NCI-H226 (cell line): ENCODE data around the gene HIBADH.

ENCODE experiments used
- DNase-seq: peaks from one replicate; pipeline ENCODE4 v3.0.0-alpha.2; 2015

HIBADH gene

DNA sequence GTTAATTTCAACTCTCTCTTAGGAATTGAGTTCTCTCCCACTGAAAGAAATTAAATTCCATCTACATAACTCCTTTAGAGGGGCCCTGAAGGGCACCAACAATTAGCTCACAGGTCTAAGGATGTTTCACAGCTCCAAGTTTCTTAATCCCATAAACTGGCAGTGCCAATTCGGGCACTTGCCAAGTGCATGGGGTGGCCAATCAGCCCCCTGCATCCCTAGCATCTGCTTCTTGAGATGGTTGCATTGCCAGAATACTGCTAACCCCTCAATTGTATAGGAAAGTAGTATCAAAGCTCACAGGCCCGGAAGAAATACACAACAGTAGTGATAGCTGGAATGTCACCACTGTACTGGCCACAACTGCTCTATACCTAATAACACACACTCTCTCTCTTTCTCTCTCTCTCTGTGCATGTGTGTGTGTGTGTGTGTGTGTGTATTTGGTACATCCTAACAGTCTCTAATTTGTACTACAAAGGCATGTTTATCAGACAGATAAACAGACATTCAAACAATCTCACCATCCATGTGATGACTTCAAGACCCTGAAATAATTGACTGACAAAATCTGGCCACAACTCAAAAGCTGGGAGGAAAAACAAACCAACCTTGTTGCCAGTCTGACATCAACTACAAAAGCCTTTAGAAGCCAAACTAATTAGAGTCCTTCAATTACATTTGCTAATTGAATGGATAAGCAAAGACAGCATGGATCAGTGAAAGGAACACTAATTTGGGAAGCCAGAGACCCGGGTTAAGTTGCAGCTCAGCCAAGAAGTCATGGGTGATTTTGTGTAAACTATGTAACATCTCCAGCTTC lies 27.8 kb downstream of the HIBADH start:
- no peak for DNase-seq

GRCh38 chr7:27633062-27633461 lies 29.6 kb downstream of the HIBADH start:
- DNase-seq = no peak

- no peak for DNase-seq
Observed at GRCh38 chr7:27631391-27631790, 31.3 kb downstream of the HIBADH start.

- no peak for DNase-seq
Observed at GRCh38 chr7:27627146-27627545, 35.5 kb downstream of the HIBADH start.

- DNase-seq = no peak
Observed at GRCh38 chr7:27619492-27619891, 43.2 kb downstream of the HIBADH start.

DNA sequence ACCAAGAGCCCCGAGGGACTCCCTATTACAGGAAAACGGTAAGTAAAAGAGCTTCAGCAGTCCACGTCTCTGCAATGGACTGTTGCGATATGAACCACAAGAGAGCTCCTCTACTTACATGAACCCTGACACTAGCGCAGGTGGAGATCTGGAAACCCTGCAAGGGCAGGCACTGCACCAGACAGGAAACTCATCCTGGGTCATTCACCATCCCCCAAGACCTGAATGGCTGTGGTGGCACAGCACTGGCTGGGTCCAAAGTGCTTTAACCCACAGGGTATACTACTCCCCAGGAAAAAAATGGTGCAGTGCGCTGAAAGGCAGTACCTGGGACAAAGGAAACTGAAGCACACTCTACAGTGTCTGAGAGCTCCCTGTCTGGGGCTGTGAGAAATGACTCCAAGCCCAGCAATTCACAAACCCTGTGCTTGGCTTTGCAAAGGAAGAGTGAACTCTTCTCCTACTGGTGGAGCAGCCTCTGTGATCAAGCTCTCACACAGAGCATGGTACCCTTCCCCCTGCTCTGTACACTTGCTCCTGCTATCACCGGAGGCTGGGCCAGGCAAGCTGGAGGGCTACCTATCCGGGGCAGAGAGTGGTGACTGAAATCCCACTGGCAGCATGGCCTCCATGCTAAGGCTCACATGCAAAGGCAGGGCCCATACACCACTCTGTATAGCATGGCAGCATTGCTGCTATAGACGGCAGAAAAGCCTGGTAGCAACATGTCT lies 44.9 kb downstream of the HIBADH start:
- no peak for DNase-seq

DNA sequence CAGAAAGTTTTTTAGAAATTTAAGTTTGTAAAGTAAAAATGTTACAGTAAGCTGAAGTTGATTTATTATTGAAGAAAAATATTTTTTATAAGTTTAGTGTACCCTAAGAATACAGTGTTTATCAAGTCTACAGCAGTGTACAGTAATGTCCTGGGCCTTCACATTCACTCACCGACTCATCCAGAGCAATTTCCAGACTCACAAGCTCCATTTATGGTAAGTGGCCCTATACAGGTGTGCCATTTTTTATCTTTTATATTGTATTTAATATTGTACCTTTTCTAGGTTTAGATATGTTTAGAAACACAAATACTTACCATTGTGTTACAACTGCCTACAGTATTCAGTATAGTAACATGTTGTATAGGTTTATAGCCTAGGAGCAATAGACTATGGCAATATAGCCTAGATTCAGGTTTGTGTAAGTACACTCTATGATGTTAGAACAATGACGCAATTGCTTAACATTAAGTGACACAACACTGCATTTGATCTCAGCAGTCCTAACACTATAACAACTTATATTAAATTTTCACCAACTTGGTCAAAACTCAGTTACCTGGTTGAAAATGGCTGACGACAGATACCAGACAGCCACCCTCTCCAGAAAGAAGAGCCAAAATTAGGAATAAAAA lies 45.7 kb downstream of the HIBADH start:
- no peak for DNase-seq

- DNase-seq = no peak
Observed at GRCh38 chr7:27616186-27616491, 46.5 kb downstream of the HIBADH start.

DNA sequence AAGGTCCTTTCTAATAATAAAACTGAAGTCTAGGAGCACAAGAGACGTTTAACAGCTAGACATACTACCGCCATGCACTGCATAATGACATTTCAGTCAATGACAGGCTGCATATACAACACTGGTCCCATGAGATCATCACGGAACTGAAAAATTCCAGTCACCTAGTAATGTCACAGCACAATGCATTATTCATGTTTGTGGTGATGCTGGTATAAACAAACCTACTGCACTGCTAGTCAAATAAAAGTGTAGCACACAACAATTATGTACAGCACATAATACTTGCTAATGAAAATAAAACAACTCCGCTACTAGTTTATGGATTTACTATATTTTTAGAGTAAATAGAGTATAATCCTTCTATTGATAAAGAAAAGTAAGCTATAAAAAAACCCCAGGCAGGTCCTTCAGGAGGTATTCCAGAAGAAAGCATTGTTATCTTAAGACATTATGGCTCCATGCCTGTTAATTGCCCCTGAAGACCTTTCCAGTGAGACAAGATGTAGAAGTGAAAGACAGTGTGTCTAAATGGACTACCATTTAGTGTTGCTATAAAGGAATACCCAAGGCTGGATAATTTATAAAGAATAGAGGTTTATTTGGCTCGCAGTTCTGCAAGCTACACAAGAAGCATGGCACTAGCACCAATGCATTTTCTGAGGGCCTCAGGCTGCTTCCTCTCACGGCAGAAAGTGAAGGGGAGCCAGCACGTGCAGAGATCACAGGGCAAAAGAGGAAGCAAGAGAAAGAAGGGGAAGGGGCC lies 47.1 kb downstream of the HIBADH start:
- DNase-seq = no peak

GRCh38 chr7:27614095-27614494 lies 48.6 kb downstream of the HIBADH start:
- no peak for DNase-seq

GRCh38 chr7:27611059-27611458 lies 51.6 kb downstream of the HIBADH start:
- DNase-seq = no peak

DNA sequence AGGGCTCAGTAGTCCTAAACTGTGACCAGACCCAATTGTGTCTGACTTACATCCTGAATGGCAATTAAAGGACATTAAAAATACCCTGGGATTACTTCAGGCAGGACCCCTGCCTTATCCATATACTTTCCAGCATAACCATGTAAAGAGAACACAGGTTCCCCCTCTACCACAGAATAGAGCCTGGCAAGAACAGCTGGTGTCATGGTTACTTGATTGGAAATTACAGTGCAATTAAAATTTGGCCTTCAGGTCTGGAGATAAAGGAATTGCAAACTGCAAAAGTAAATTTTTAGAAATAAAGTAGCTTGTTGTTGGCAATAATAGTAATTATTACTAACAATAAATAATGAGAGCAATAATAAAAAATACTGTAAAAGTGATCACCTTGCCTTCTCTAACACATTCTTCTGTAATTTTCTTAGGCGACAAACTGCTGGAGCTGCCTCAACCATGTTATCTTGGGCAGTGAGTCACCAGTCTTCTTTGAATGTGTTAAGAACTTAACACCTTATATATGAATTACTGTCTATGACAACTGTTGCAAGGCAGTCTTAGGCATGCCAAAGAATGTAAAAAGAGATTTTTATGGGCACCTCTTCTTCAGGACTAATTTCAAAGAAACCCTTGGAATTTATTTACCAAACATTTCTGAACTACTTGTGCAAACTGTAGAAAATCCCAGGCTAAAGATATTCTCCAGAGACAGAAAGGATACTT lies 53.7 kb downstream of the HIBADH start:
- DNase-seq = peak; percentile 79

- no peak for DNase-seq
Observed at GRCh38 chr7:27607210-27607606, 55.5 kb downstream of the HIBADH start.

DNA sequence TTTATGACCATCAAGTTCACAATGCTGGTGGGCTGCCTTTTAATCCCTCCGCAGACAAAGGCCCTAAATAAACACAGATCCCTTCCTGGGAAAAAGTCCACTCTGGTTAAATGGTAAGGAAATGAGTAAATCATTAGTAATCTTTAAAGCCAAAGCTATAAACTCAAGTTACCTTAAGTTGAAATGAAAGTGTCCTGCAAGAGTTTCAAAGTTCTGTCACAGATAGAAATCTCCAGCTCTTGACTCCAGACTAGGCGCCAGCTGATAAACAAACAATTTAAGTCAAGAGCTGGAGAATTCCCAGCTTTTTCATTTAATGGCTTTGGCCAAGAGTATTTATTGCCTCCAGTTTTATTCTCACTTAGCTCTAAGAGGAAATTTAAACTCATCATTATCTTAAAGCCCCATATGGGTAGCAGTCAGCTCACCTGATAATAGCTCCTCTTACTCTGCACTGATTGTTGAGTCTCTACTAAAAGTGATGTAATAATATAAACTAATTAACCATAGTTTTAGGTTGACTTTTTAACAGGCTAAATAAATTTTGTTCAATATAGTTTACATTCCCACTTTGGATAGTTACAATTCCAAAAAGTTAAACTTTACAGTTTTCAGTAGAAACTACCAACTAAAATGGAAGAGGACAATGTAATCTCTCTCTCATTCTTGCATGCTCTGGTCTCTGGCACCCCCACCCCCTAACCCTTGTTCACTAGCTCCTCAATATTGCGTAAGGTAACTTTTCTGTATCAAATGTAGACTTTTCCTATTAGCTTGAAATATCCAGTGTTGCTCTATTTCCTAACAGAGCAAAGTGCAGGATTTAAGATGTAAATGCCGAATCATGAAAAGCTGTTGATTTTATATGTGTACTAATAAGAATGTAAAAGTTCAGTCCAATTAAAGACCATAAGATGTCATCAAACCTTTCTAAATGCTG lies 56.1 kb downstream of the HIBADH start:
- DNase-seq = peak; percentile 38

GRCh38 chr7:27605689-27606269 lies 56.9 kb downstream of the HIBADH start:
- peak; percentile 40 for DNase-seq

DNA sequence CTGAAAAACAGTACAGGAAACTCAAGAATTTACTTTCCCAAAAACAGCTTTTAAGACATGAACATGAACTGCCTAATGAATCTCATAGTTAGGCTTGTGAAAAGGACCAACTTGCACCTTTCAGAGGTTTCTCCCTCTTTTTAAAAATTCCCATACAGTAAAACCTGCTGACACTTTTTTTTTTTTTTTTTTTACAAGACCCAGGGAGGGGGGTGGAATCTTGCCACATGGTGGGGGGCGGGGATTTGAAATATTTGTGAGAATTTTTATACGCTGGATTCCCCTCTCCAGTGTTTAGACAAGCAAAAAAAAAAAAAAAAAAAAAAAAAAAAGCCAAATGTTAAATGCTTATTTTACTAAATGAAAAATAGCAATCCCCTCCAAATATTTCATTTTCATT lies 57.4 kb downstream of the HIBADH start:
- DNase-seq = no peak

GRCh38 chr7:27603813-27604212 lies 58.9 kb downstream of the HIBADH start:
- DNase-seq = no peak

DNA sequence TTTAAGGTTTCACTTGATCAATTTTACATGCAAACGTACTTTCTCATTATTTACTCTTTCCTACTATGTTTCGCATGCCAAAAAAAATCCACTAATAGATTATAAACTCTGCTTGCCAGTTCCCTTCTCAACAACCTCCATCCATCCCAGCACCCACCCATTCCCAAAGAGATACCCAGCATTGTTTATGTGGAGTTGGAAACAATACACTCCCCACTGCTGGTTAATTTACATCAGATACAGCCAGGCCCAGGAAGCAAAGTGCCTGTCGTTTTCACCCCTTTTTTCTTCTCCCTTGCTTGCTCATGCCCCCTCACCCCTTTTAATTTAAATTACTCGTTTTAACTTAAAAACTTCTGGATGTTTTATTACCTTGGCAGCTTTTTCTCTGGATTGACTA lies 59.9 kb downstream of the HIBADH start:
- DNase-seq = no peak

- no peak for DNase-seq
Observed at GRCh38 chr7:27601217-27601616, 61.5 kb downstream of the HIBADH start.

DNA sequence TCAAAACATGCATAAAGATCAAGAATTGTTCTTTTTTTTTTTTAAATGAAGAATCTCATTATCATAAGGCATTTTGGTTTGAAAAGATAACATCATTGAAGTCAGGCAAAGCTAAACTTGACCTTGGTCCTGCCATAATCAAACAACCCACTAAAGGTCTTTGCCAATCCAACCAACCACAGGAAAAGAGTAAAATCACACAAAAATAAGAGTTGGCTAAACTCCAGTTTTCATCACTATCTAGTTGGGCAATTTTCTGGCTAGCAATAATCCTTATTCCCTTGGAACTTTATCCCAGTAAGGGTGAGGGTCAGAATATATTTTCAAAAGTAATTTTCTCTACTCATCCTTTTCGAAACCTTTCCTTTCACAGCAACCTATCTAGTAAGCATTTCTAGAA lies 62.4 kb downstream of the HIBADH start:
- no peak for DNase-seq

GRCh38 chr7:27595009-27595408 lies 67.7 kb downstream of the HIBADH start:
- no peak for DNase-seq
